Endothelial cell of umbilical vein (primary cell): ENCODE measurements around the gene ISY1. TPM values are rescaled to one million over a fixed set of nuclear protein-coding genes. Genes with fewer than 3 reads are reported as not detected.

Experiments used
- BruUV-seq: library from RNA; stranded (reverse); fragments of 400-500 nt; replicated peaks from 2 replicates; lab custom pipeline; 2021; lab: Mats Ljungman, UMichigan
- CTCF ChIA-PET: fragments of 300-600, 350-600 bp; sonication (Branson Sonifier 250); formaldehyde crosslinking; loops from one replicate; lab custom pipeline; 2021; ENCODE audit warnings: antibody characterized with exemption, inconsistent platforms; lab: Charles Lee
- POLR2A ChIA-PET: fragments of 300-600, 350-600 bp; sonication (Branson Sonifier 250); formaldehyde crosslinking; loops from one replicate; lab custom pipeline; 2021; ENCODE audit warnings: antibody characterized with exemption, inconsistent platforms; lab: Charles Lee
- DNase-seq: peaks from one replicate; pipeline ENCODE4 v3.0.0-alpha.2; 2011; ENCODE audit warnings: low read depth, low spot score
- FAIRE-seq: peaks from 2 replicates; lab custom pipeline; 2011; peaks lifted over from hg19 to GRCh38; lab: Jason Lieb, UNC
- H2AFZ ChIP-seq: 2 replicates; pipeline ENCODE4 v1.6.0; 2012; ENCODE audit warnings: low read depth, low read length, control low read depth, inconsistent platforms
- H3K27ac ChIP-seq: 2 replicates; pipeline ENCODE4 v1.5.1; 2011; ENCODE audit warnings: low read depth, mild to moderate bottlenecking, control low read depth, low read length, moderate library complexity; ENCODE audit not compliant: insufficient read depth
- H3K27me3 ChIP-seq, 2 experiments: 2 replicates each; pipeline versions ENCODE4 v1.6.0 to v1.6.1; 2011; ENCODE audit warnings: low read length in 2 of 2, mixed read lengths in 1 of 2; ENCODE audit not compliant: control insufficient read depth in 2 of 2, insufficient read depth in 2 of 2
- H3K36me3 ChIP-seq, 2 experiments: 2 replicates in 1 of 2; 3 replicates in 1 of 2; pipeline ENCODE4 v1.5.1; 2011; ENCODE audit warnings: low read length in 2 of 2, mild to moderate bottlenecking in 1 of 2, moderate library complexity in 1 of 2; ENCODE audit not compliant: control insufficient read depth in 2 of 2, insufficient read depth in 2 of 2; ENCODE audit errors: extremely low read depth in 1 of 2
- H3K4me1 ChIP-seq: 3 replicates; pipeline ENCODE4 v1.5.1; 2011; ENCODE audit warnings: mild to moderate bottlenecking, low read length; ENCODE audit not compliant: control insufficient read depth, insufficient read depth; ENCODE audit errors: extremely low read depth
- H3K4me2 ChIP-seq: 2 replicates; pipeline ENCODE4 v1.6.1; 2011; ENCODE audit warnings: low read length, control low read depth, mixed read lengths; ENCODE audit not compliant: insufficient read depth
- H3K4me3 ChIP-seq, 3 experiments: fragments of 200-600 bp in 1 of 3; sonication (generic), shearing (Covaris generic) in 1 of 3; replicated peaks in 1 of 3; 2 replicates each; pipeline ENCODE4 v1.5.1; 2011 to 2016; ENCODE audit warnings: control low read depth in 3 of 3, low read length in 3 of 3, mild to moderate bottlenecking in 2 of 3, inconsistent platforms in 1 of 3, low read depth in 1 of 3, moderate library complexity in 1 of 3; ENCODE audit not compliant: insufficient read depth in 1 of 3
- H3K79me2 ChIP-seq: 2 replicates; pipeline ENCODE4 v1.6.0; 2012; ENCODE audit warnings: low read length, inconsistent platforms; ENCODE audit not compliant: control insufficient read depth, insufficient read depth
- H3K9ac ChIP-seq: replicated peaks from 2 replicates; pipeline ENCODE3; 2011; ENCODE audit warnings: low read length, control low read depth; ENCODE audit not compliant: insufficient read depth; ENCODE audit errors: extremely low read depth
- H3K9me1 ChIP-seq: replicated peaks from 3 replicates; pipeline ENCODE4 v1.6.0; 2011; ENCODE audit warnings: mild to moderate bottlenecking, low read length; ENCODE audit not compliant: control insufficient read depth, insufficient read depth; ENCODE audit errors: extremely low read depth
- H3K9me3 ChIP-seq: replicated peaks from 2 replicates; pipeline ENCODE4 v1.5.1; 2012; ENCODE audit warnings: low read length, inconsistent platforms; ENCODE audit not compliant: control insufficient read depth, insufficient read depth
- H4K20me1 ChIP-seq: replicated peaks from 2 replicates; pipeline ENCODE3; 2011; ENCODE audit warnings: mild to moderate bottlenecking, low read length; ENCODE audit not compliant: control insufficient read depth, insufficient read depth; ENCODE audit errors: extremely low read depth
- CTCF ChIP-seq, 2 donors: IDR thresholded peaks; 1 replicate in 1 of 2; 2 replicates in 1 of 2; pipeline ENCODE4 v1.5.1; 2011; ENCODE audit warnings: low read length in 2 of 2, mild to moderate bottlenecking in 2 of 2, moderate library complexity in 2 of 2, control low read depth in 1 of 2, inconsistent platforms in 1 of 2, low read depth in 1 of 2; ENCODE audit not compliant: insufficient read depth in 1 of 2; ENCODE audit errors: extremely low read depth in 1 of 2
- EZH2 ChIP-seq: IDR thresholded peaks from 2 replicates; pipeline ENCODE4 v1.6.1; 2012; ENCODE audit warnings: borderline replicate concordance, low read depth, mild to moderate bottlenecking, moderate library complexity, low read length, inconsistent platforms; ENCODE audit not compliant: severe bottlenecking
- FOS ChIP-seq: IDR thresholded peaks from 2 replicates; pipeline ENCODE4 v1.6.1; 2011; ENCODE audit warnings: mild to moderate bottlenecking, low read length, moderate library complexity, borderline replicate concordance; ENCODE audit not compliant: insufficient read depth
- GATA2 ChIP-seq: IDR thresholded peaks from 2 replicates; pipeline ENCODE4 v1.7.0; 2011; ENCODE audit warnings: low read depth, mild to moderate bottlenecking, moderate library complexity, mixed read lengths, low read length; ENCODE audit not compliant: insufficient read length, insufficient read depth
- JUN ChIP-seq: IDR thresholded peaks from 2 replicates; pipeline ENCODE4 v1.6.1; 2011; ENCODE audit warnings: borderline replicate concordance, low read depth; ENCODE audit not compliant: insufficient read length, insufficient read depth
- MAX ChIP-seq: IDR thresholded peaks from 2 replicates; pipeline ENCODE4 v1.6.1; 2011; ENCODE audit not compliant: insufficient read depth, insufficient read length
- MYC ChIP-seq: IDR thresholded peaks from one replicate; pipeline ENCODE4 v1.6.1; 2011; ENCODE audit warnings: mild to moderate bottlenecking, low read depth, low read length
- POLR2A ChIP-seq: IDR thresholded peaks from 2 replicates; pipeline ENCODE4 v1.6.1; 2012; ENCODE audit warnings: low read depth, mild to moderate bottlenecking, control low read depth, low read length
- POLR2AphosphoS5 ChIP-seq: IDR thresholded peaks from 2 replicates; pipeline ENCODE4 v1.6.1; 2012; ENCODE audit warnings: low read depth, mild to moderate bottlenecking, control low read depth, low read length, moderate library complexity; ENCODE audit not compliant: insufficient read depth
- dilution Hi-C: fragments of 300-500 bp; cut with MboI; formaldehyde crosslinking; loops from one replicate; pipeline ENCODE4 v1.15.0; 2019; ENCODE audit warnings: low sequenced_read_pairs; ENCODE audit not compliant: extremely low pct_ligation_motif_present
- intact Hi-C: fragments of 100-400 bp; cut with micrococcal nuclease; formaldehyde crosslinking; loops from one replicate; pipeline ENCODE4 v1.10.0; 2022
- polyA plus RNA-seq, 4 experiments: library from polyadenylated mRNA; depleted of rRNA in 3 of 4; stranded (reverse) in 3 of 4; unstranded in 1 of 4; fragments of >200 nt; gene quantifications; 2 replicates each; pipeline versions ENCODE4 v1.2.1 to v1.2.3, GENCODE V29; 2011 to 2012; ENCODE audit warnings: missing spikeins in 1 of 4
- total RNA-seq: library from RNA; stranded (reverse); gene quantifications from 2 replicates; pipeline ENCODE4 v1.2.3, GENCODE V29; 2021

ISY1 gene
- total and polyA plus RNA-seq, 2 donors (not counting 3 experiments of a cell fraction or from before 2014, with no cell fraction given): 50.7 to 59.4 TPM

GRCh38 chr3:129081503-129081902 lies 79.4 kb downstream of the ISY1 start:
- no peaks in the 10 kb centered on the region for H3K9me1 ChIP-seq
- H3K36me3 ChIP-seq: no peaks in the 10 kb centered on the region
- no peak overlapping the region for H2AFZ ChIP-seq
- H3K27ac ChIP-seq: no peak overlapping the region
- no peaks in the 10 kb centered on the region for H4K20me1 ChIP-seq
- no peaks in the 10 kb centered on the region for H3K9me3 ChIP-seq
- no peaks in the 10 kb centered on the region for H3K79me2 ChIP-seq
- peaks cover 3% of the 10 kb centered on the region for H3K4me1 ChIP-seq
- H3K4me3 ChIP-seq: no peak overlapping the region
- no TSS peak for BruUV-seq
- no peak for DNase-seq
- intact Hi-C loops: no loop called here
- no peak overlapping the region for H3K4me2 ChIP-seq
- POLR2A ChIA-PET: no interaction called here
- dilution Hi-C loops: no loop called here
- no peak for FAIRE-seq
- no peak overlapping the region for H3K9ac ChIP-seq
- H3K27me3 ChIP-seq: no peaks in the 10 kb centered on the region
- TF ChIP-seq POLR2AphosphoS5 (no peak), FOS (no peak), MYC (no peak), POLR2A (no peak), CTCF (IDR thresholded peaks at IDR 0.05; ENCODE audit: extremely low read depth in 1 of 2, insufficient read depth in 1 of 2, low read depth in 1 of 2, low read length in 2 of 2) (no peak), JUN (no peak), EZH2 (no peak), MAX (no peak), GATA2 (no peak)
- CTCF ChIA-PET: interaction anchor here (1.3 to 1.4 kb wide), 2 partner anchors 28 to 112 kb away, joined by 6 to 8 read pairs; no protein-coding TSS in a partner anchor
